Muscle layer of colon (tissue), 2 donors: ENCODE results near the gene PPP4R1.
A peak's percentile ranks its signal among the peaks of the same experiment; 100 is the strongest.

Experiments used
- H3K27ac ChIP-seq: one replicate; pipeline ENCODE4 v1.7.0; 2013; ENCODE audit warnings: low read depth, mild to moderate bottlenecking, low read length, moderate library complexity
- H3K27me3 ChIP-seq, 2 donors: one replicate each; pipeline ENCODE4 v1.7.0; 2013; ENCODE audit warnings: low read length in 2 of 2, mild to moderate bottlenecking in 2 of 2; ENCODE audit not compliant: insufficient read depth in 2 of 2, control insufficient read depth in 1 of 2
- H3K36me3 ChIP-seq: one replicate; pipeline ENCODE4 v1.7.0; 2013; ENCODE audit warnings: mild to moderate bottlenecking, low read length; ENCODE audit not compliant: insufficient read depth
- H3K4me1 ChIP-seq: one replicate; pipeline ENCODE4 v1.7.0; 2013; ENCODE audit warnings: mild to moderate bottlenecking, low read length; ENCODE audit not compliant: insufficient read depth
- H3K4me3 ChIP-seq, 2 donors: one replicate each; pipeline ENCODE4 v1.7.0; 2013; ENCODE audit warnings: low read length in 2 of 2, low read depth in 1 of 2, mild to moderate bottlenecking in 1 of 2, moderate library complexity in 1 of 2
- H3K9ac ChIP-seq: one replicate; pipeline ENCODE4 v1.7.0; 2013; ENCODE audit warnings: low read length
- H3K9me3 ChIP-seq: one replicate; pipeline ENCODE4 v1.7.0; 2013; ENCODE audit warnings: mild to moderate bottlenecking, low read length
- donor health status: abdominal sarcoma.
- donor health status: Adenocarcinoma of cecum.

PPP4R1 gene

GRCh38 chr18:9619990-9620389, 5.6 kb upstream of the PPP4R1 start:
- no peak overlapping the region for H3K9ac ChIP-seq
- peaks cover 9% of the 10 kb centered on the region for H3K4me1 ChIP-seq
- no peaks in the 10 kb centered on the region for H3K9me3 ChIP-seq
- H3K27me3 ChIP-seq, result no peaks in the 10 kb centered on the region
- H3K4me3 ChIP-seq, result no peak overlapping the region
- no peak overlapping the region for H3K27ac ChIP-seq
- no peaks in the 10 kb centered on the region for H3K36me3 ChIP-seq

- Histone ChIP-seq H3K4me3 (no peak overlapping the region), H3K9me3 (no peaks in the 10 kb centered on the region), H3K36me3 (no peaks in the 10 kb centered on the region), H3K27me3 (no peaks in the 10 kb centered on the region), H3K27ac (no peak overlapping the region), H3K9ac (no peak overlapping the region), H3K4me1 (peaks cover 9% of the 10 kb centered on the region)
These were observed 5.2 kb upstream of the PPP4R1 start for GRCh38 chr18:9619545-9619944.

GRCh38 chr18:9619056-9619455, 4.7 kb upstream of the PPP4R1 start:
- Histone ChIP-seq H3K27me3 (no peaks in the 10 kb centered on the region), H3K9me3 (no peaks in the 10 kb centered on the region), H3K4me3 (no peak overlapping the region), H3K9ac (no peak overlapping the region), H3K36me3 (no peaks in the 10 kb centered on the region), H3K4me1 (peaks cover 9% of the 10 kb centered on the region), H3K27ac (no peak overlapping the region)

GRCh38 chr18:9617006-9617542, 2.7 kb upstream of the PPP4R1 start:
- Histone ChIP-seq H3K4me1 (peaks cover 21% of the 10 kb centered on the region), H3K9ac (no peak overlapping the region), H3K27me3 (no peaks in the 10 kb centered on the region), H3K4me3 (no peak overlapping the region), H3K27ac (no peak overlapping the region), H3K9me3 (no peaks in the 10 kb centered on the region), H3K36me3 (no peaks in the 10 kb centered on the region)

- no peak overlapping the region for H3K27ac ChIP-seq
These were observed 1.7 kb upstream of the PPP4R1 start for GRCh38 chr18:9616049-9616448.

GRCh38 chr18:9615280-9615797, 980 bp upstream of the PPP4R1 start:
- H3K9ac ChIP-seq, result peak overlapping the region; percentile 32
- no peaks in the 10 kb centered on the region for H3K27me3 ChIP-seq
- peak overlapping the region; percentile 92 for H3K27ac ChIP-seq
- H3K9me3 ChIP-seq, result no peaks in the 10 kb centered on the region
- H3K36me3 ChIP-seq, result no peaks in the 10 kb centered on the region
- peaks cover 24% of the 10 kb centered on the region for H3K4me1 ChIP-seq
- H3K4me3 ChIP-seq, result peak overlapping the region; percentile 69 to 70

More at GRCh38 chr18:9616049-9616448, 1.7 kb upstream of the PPP4R1 start:
- H3K36me3 ChIP-seq, result no peaks in the 10 kb centered on the region
- H3K9ac ChIP-seq, result no peak overlapping the region
- H3K4me3 ChIP-seq, result no peak overlapping the region
- no peaks in the 10 kb centered on the region for H3K27me3 ChIP-seq
- peaks cover 23% of the 10 kb centered on the region for H3K4me1 ChIP-seq
- no peaks in the 10 kb centered on the region for H3K9me3 ChIP-seq

GRCh38 chr18:9613550-9614400, 584 bp downstream of the PPP4R1 start:
- H3K9ac ChIP-seq, result peak overlapping the region; percentile 63
- peak overlapping the region; percentile 99 for H3K27ac ChIP-seq
- no peaks in the 10 kb centered on the region for H3K36me3 ChIP-seq
- H3K27me3 ChIP-seq, result no peaks in the 10 kb centered on the region
- peak overlapping the region; percentile 51 to 57 for H3K4me3 ChIP-seq
- no peaks in the 10 kb centered on the region for H3K9me3 ChIP-seq
- H3K4me1 ChIP-seq, result peaks cover 36% of the 10 kb centered on the region

- Histone ChIP-seq H3K4me3 (peak overlapping the region; percentile 51 to 57), H3K36me3 (no peaks in the 10 kb centered on the region), H3K27me3 (no peaks in the 10 kb centered on the region), H3K9me3 (no peaks in the 10 kb centered on the region), H3K9ac (peak overlapping the region; percentile 63), H3K4me1 (peaks cover 42% of the 10 kb centered on the region), H3K27ac (peak overlapping the region; percentile 99)
These were observed 1.4 kb downstream of the PPP4R1 start for GRCh38 chr18:9612977-9613376.

GRCh38 chr18:9612215-9612830, 2.0 kb downstream of the PPP4R1 start:
- no peak overlapping the region for H3K27ac ChIP-seq
- H3K4me1 ChIP-seq, result peaks cover 42% of the 10 kb centered on the region

GRCh38 chr18:9609190-9609589, 5.2 kb downstream of the PPP4R1 start:
- Histone ChIP-seq H3K4me1 (peaks cover 34% of the 10 kb centered on the region), H3K9ac (no peak overlapping the region), H3K27ac (no peak overlapping the region), H3K27me3 (no peaks in the 10 kb centered on the region), H3K9me3 (no peaks in the 10 kb centered on the region), H3K36me3 (no peaks in the 10 kb centered on the region), H3K4me3 (no peak overlapping the region)

More at GRCh38 chr18:9612215-9612830, 2.0 kb downstream of the PPP4R1 start:
- no peaks in the 10 kb centered on the region for H3K36me3 ChIP-seq
- H3K9me3 ChIP-seq, result no peaks in the 10 kb centered on the region
- H3K9ac ChIP-seq, result peak overlapping the region; percentile 63
- peak overlapping the region in 1 of 2 donors; percentile 1 for H3K4me3 ChIP-seq
- no peaks in the 10 kb centered on the region for H3K27me3 ChIP-seq

- H3K27me3 ChIP-seq, result no peaks in the 10 kb centered on the region
- no peaks in the 10 kb centered on the region for H3K9me3 ChIP-seq
- H3K4me1 ChIP-seq, result peaks cover 34% of the 10 kb centered on the region
- no peaks in the 10 kb centered on the region for H3K36me3 ChIP-seq
- H3K4me3 ChIP-seq, result no peak overlapping the region
- no peak overlapping the region for H3K9ac ChIP-seq
- H3K27ac ChIP-seq, result no peak overlapping the region
These were observed 5.6 kb downstream of the PPP4R1 start for GRCh38 chr18:9608728-9609127.
